GM18511 (cell line): ENCODE results near the gene FBXW2.

Experiments
- ATAC-seq: cut with Tn5 transposase; IDR thresholded peaks from one replicate; pipeline ENCODE4 v1.9.1; 2021; ENCODE audit warnings: mild to moderate bottlenecking, moderate library complexity; ENCODE audit not compliant: unreplicated experiment

The FBXW2 gene

DNA sequence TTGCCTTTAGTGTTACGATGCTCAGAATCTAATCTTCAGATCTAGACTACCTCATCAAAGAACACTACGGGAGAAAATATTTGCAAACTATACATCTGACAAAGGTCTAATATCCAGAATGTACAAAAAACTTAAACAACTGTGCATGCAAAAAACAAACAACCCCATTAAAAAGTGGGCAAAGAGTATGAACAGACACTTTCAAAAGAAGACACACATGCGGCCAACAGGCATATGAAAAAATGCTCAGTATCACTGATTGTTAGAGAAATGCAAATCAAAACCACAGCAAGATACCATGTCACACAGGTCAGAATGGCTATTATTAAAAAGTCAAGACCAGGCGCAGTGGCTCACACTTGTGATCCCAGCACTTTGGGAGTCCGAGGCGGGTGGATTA, 47.9 kb downstream of the FBXW2 start:
- no peak for ATAC-seq

GRCh38 chr9:120742951-120743416, 50.2 kb downstream of the FBXW2 start:
- no peak for ATAC-seq

DNA sequence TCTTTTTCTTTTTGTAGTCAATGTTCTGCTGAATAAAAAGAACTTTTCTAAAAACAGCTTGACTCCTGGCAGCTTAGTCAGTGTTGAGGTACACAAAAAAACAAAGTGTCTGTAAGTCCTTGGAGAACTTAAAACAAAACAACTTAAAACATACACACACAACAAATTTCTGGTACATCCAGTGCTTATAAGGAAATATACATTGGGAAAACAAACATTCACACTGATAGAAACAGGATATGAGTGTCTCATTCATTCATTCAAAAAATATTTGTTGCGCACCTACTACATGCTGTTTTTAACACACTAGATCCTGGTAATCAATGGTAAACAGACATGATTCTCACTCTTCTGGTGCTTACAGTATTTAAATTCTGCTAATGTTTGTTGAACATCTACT, 51.5 kb downstream of the FBXW2 start:
- no peak for ATAC-seq

GRCh38 chr9:120741191-120741590, 52.0 kb downstream of the FBXW2 start:
- ATAC-seq = no peak

- ATAC-seq = no peak
Measured at GRCh38 chr9:120740132-120740531, 53.1 kb downstream of the FBXW2 start.

- ATAC-seq = no peak
Measured at GRCh38 chr9:120737416-120738165, 55.6 kb downstream of the FBXW2 start.

DNA sequence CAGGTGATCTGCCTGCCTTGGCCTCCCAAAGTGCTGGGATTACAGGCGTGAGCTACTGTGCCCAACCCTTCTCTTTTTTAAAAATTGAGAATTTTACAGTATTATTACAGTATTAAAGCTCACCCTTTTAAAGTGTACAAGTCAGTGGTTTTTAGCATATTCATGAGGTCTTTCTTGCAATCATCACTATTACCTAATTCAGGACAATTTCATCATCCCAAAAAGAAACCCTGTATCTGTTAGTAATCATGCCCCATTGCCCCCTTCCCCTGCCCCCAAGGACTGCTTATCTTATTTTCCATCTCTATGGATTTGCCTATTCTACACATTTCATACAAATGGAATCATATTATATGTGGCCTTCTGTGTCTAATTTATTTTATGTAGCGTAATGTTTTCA, 56.3 kb downstream of the FBXW2 start:
- ATAC-seq = no peak

DNA sequence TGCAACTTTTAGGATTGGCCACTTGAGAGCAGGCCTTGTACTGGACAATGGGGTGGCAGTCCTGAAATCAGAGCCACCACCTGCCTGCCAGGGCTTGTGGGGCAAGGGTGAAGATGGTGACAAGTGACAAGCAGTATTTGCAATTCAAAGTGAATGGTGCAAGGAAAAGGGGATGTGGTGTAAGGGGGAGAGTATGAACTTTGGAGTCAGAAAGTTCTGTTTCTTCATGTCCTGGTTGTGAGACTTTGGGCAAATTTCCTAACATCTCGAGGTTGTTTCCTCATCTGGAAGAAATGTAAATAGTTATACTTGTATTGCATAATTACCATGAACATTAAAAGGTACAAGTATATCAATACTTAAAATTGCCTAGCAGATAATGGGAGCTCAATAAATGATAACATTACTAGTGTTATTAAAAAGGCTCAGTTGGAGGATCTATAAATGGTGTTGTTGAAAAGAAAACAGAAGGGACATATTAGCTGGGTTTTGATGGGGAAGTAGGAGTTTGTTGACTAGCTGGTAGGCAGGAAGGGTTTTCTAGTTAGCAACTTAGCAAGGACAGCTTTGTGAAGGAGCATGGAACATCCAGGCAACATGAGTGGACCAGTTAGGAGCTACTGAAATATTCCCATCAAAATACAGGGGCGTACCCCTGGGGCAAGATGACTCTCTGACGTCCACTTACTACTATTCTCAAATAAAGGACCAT, 57.6 kb downstream of the FBXW2 start:
- no peak for ATAC-seq

DNA sequence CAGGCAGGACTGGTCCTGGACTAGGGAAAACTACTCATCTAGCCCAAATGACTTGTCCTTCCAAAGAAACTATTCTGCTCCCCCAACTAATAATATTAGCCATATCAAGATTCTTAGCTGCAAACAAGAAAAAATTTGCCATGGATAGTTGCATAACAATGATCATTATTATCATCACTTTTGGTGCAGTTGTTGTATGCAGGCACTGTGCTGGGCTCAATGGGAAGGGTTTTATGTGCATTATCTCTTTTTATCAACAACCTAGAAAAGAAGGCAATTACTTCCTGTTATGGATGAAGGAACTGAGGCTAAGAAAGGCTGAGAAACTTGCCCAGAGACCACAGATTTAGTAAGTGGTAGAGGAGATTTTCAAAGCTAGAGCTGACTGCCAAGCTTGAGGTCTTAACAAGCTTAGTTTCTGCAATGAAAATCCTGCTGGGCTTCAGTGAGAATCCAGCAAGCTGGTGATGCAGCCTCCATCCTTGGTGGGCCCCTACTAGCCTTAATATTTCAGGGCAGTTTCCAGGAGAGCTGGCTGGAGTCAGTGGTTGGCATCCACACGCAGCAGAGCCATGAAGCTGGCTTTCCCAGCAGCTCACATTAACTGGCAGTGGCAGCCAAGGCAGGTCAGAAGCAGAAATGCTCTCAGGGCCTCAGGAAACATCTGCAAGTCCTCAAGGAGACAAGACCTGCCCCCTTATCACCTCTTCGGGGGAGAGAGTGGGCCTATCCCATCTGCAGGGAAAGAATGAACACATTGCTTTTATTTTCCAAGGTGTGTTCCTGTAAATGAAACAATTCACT, 58.4 kb downstream of the FBXW2 start:
- ATAC-seq = no peak

DNA sequence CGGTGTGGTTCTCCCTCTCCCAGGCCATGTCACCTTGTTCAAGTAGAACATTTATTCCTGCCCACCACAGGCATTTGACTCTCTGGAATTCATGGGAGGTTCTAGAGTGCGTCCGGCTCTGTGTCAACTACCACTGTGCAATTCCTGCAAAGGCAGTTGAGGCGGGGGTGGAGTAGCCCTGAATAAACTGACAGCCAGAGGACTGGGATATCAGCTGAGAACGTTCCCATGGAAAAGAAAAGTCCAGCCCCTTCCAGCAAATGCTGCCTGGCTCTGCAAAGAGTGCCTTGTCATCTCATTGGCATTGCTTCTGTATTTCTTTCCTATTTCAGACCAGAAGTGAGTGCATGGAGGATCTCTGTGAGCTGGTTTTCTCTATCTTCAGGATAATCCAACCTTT, 60.0 kb downstream of the FBXW2 start:
- no peak for ATAC-seq

GRCh38 chr9:120730654-120731514, 62.3 kb downstream of the FBXW2 start:
- ATAC-seq = no peak

GRCh38 chr9:120729791-120730241, 63.4 kb downstream of the FBXW2 start:
- no peak for ATAC-seq

DNA sequence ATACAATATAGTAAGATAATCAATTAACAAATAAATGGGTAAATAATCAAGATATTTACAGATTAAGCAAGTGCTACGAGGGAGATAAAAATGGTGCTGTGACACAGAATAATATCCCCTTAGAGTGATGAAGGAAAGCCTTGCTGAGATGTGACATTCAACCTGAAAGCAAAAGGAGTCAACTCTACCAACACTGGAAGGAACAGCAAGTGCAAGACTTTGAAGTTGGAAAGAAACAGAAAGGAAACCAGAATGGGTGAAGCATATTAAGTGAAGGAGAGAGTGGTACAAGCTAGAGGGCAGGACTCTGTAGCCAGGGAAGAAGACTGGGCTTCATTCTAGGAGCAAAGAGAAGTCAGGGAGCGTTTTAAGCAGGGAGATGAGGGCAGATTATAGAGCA, 66.7 kb downstream of the FBXW2 start:
- no peak for ATAC-seq

- no peak for ATAC-seq
Measured at GRCh38 chr9:120725907-120726306, 67.3 kb downstream of the FBXW2 start.

GRCh38 chr9:120724757-120725400, 68.3 kb downstream of the FBXW2 start:
- ATAC-seq = no peak

DNA sequence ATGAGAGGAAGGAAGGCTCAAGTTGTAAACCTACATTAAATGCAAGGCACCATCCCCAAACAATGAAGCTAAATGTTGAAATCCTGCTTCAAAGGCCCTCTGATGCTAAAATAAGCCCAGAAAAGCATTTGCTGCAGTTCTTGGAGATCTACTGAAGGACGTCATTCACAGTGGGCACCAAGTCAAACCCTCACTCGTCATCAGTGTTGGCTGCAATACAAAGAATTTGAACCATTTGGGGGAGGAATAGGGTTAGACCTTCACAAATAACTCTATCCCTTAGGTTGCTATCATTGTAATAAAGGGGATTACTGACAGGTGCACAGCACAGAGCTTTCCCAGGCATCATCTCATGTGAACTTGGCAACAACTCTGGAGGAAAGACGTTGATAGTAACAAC, 69.7 kb downstream of the FBXW2 start:
- ATAC-seq = no peak

- ATAC-seq = no peak
Measured at GRCh38 chr9:120720404-120720803, 72.8 kb downstream of the FBXW2 start.

DNA sequence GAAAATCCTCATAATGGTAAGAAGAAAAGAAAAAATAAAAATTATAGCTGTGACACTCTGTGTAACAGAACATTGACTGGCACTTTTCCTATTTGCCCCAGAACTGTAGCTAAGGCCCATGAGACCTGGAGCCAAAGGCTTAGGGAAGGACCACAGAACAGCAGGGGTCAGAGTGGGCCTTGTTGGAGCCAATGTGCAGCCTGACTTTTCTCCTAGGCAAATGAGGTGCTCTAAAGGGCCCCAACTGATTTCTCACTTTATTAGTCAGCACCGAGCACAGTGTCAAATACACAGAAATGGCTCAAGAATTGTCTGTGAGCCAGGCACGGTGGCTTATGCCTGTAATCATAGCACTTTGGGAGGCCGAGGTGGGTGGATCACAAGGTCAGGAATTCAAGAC, 74.9 kb downstream of the FBXW2 start:
- no peak for ATAC-seq

GRCh38 chr9:120717176-120717575, 76.0 kb downstream of the FBXW2 start:
- ATAC-seq = no peak

GRCh38 chr9:120716483-120716882, 76.7 kb downstream of the FBXW2 start:
- no peak for ATAC-seq
